Urinary bladder (tissue), 4 donors: Measurements from ENCODE around the gene INTS3. TPM values are rescaled to one million over a fixed set of nuclear protein-coding genes. Genes with fewer than 3 reads are reported as not detected.

Experiments
- DNase-seq: peaks from one replicate; pipeline ENCODE4 v3.0.0-alpha.2; 2015; ENCODE audit errors: extremely low spot score
- H3K27ac ChIP-seq: one replicate; pipeline ENCODE4 v1.5.1; 2013; ENCODE audit warnings: low read depth, mild to moderate bottlenecking, moderate library complexity
- H3K36me3 ChIP-seq: one replicate; pipeline ENCODE4 v1.6.1; 2013; ENCODE audit warnings: mild to moderate bottlenecking, moderate library complexity; ENCODE audit not compliant: insufficient read depth
- H3K4me1 ChIP-seq: one replicate; pipeline ENCODE4 v1.6.1; 2013; ENCODE audit warnings: mild to moderate bottlenecking, moderate library complexity; ENCODE audit not compliant: insufficient read depth
- H3K4me3 ChIP-seq: one replicate; pipeline ENCODE4 v1.5.1; 2013; ENCODE audit warnings: low read depth, low read length
- WGBS: extraction: QIAGEN DNeasy Blood & Tissue Kit; methylation state at CpG from one replicate; pipeline ENCODE4 v1.1.7; 2013; 5-methylcytosine and 5-hydroxymethylcytosine counted together
- polyA plus RNA-seq: library from polyadenylated mRNA; stranded (reverse); fragments of 200-250 nt; gene quantifications from one replicate; pipeline ENCODE4 v1.2.3, GENCODE V29; 2013
- total RNA-seq: library from RNA; depleted of rRNA; stranded (reverse); fragments of >200 nt; gene quantifications from one replicate; pipeline ENCODE4 v1.2.3, GENCODE V29; 2014
- donor health status: healthy with polysubstance abuse.
- donor health status: healthy.

Gene INTS3
- total and polyA plus RNA-seq, 2 donors = 35.9 to 44.0 TPM

GRCh38 chr1:153795330-153795837, 67.5 kb downstream of the INTS3 start:
- 78% methylated on average over 18 of the region's 18 CpGs for whole genome bisulfite sequencing
- no peak overlapping the region for H3K27ac ChIP-seq
- no peaks in the 10 kb centered on the region for H3K4me1 ChIP-seq
- H3K36me3 ChIP-seq = no peaks in the 10 kb centered on the region
- H3K4me3 ChIP-seq = no peak overlapping the region
- no peak for DNase-seq

DNA sequence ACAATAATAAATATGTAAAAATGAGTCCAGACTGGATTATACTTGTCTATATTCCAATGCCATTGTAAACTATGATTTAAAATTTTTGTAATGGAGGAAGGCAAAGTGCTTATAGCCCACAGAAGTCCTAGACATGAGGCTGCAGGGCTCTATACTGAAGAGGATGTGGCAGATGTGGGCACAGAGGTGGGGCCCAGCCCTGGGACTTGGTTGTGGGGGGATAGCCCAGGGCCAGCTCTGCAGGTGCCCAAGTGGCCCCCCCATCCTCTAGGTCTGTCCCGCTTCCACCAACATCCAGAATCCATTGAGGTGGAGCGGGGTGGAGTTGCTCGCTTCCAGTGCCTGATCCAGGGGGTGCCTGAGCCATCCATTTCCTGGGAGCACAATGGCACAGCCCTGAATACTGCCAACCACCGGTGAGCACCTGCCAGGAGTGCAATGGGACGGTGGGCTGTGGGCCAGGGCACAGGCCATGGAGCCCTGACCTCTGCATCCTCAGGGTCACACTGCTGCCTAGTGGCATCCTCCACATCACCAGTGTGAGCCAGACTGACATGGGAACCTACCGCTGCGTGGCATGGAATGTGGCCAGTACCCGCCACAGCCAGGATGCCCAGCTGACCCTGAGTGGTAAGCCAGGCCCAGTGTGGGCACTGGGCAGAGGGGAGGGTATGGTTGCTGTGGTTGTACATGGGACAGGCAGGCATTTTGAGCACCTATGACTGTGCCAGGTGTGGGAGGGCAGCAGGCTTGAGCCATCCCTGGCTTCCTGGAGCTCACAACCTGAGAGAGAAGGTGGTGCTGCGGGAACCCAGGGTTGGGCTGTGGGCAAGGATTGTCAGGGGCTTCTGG, 68.3 kb downstream of the INTS3 start:
- no peaks in the 10 kb centered on the region for H3K4me1 ChIP-seq
- H3K4me3 ChIP-seq = no peak overlapping the region
- 93% methylated on average over 9 of the region's 9 CpGs for WGBS
- H3K27ac ChIP-seq = no peak overlapping the region
- no peak for DNase-seq
- no peaks in the 10 kb centered on the region for H3K36me3 ChIP-seq

DNA sequence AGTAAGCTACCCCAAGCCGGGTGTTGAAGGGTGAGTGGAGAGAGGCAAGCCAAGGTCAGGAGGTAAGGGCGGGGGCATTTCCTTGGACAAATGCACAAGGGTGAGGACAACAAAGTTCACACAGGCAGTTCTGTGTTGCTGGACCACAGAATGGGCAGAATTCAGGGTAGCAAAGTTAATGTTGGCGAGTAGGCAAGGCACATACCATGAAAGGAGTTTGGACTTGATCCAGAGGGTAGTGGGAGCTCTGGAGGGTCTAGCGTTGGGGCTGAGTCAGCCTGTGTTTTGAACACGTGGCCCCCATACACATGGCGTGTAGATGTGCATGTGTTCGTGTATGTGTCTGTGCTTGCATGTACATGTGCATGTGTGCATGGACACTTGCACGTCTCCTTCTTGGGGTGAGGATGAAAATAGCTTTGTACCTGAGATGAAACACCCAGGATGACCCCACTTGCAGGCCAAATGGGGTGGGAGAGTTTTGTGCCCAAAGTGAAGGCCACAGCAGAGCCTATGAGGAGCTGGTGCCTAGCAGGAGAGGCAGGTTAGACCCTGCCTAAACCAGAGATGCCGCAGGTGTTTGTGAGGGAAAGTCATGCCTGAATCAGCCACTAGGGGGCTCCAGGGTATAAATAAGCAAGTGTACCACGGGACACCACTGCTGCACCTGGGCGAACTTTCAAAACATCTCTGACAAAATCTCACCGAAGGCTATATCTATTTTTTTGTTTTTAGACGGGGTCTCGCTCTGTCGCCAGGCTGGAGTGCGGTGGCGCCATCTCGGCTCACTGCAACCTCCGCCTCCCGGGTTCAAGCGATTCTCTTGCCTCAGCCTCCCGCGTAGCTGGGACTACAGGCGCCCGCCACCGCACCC, 69.2 kb downstream of the INTS3 start:
- DNase-seq = no peak
- Histone ChIP-seq H3K4me3 (no peak overlapping the region), H3K36me3 (no peaks in the 10 kb centered on the region), H3K4me1 (no peaks in the 10 kb centered on the region), H3K27ac (no peak overlapping the region)
- 66% methylated on average over 26 of the region's 26 CpGs for WGBS

GRCh38 chr1:153798468-153798780, 70.6 kb downstream of the INTS3 start:
- Histone ChIP-seq H3K27ac (no peak overlapping the region), H3K36me3 (no peaks in the 10 kb centered on the region), H3K4me3 (no peak overlapping the region), H3K4me1 (no peaks in the 10 kb centered on the region)
- 79% methylated on average over 3 of the region's 3 CpGs for WGBS
- no peak for DNase-seq

DNA sequence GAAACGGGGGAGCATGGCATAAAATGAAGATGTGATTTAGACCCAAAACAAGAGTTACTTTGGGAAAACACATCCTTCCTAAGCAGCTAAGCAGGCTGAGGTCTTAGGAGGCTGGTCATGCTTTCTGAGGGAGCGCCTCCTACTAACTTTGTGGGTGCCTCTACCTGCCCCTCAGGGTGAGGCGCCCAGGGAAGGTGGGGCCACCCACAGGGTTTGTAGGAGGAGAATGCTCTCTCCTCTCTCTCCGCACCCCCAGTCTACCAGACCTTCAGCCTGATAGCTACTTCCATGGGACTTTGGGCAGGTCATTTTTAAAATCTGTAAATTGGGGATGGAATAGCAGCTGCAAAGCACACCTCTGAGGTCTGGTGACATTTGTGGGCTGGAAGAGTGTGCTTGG, 71.2 kb downstream of the INTS3 start:
- Histone ChIP-seq H3K27ac (no peak overlapping the region), H3K36me3 (no peaks in the 10 kb centered on the region), H3K4me1 (no peaks in the 10 kb centered on the region), H3K4me3 (no peak overlapping the region)
- WGBS = 89% methylated on average over 4 of the region's 4 CpGs
- no peak for DNase-seq

DNA sequence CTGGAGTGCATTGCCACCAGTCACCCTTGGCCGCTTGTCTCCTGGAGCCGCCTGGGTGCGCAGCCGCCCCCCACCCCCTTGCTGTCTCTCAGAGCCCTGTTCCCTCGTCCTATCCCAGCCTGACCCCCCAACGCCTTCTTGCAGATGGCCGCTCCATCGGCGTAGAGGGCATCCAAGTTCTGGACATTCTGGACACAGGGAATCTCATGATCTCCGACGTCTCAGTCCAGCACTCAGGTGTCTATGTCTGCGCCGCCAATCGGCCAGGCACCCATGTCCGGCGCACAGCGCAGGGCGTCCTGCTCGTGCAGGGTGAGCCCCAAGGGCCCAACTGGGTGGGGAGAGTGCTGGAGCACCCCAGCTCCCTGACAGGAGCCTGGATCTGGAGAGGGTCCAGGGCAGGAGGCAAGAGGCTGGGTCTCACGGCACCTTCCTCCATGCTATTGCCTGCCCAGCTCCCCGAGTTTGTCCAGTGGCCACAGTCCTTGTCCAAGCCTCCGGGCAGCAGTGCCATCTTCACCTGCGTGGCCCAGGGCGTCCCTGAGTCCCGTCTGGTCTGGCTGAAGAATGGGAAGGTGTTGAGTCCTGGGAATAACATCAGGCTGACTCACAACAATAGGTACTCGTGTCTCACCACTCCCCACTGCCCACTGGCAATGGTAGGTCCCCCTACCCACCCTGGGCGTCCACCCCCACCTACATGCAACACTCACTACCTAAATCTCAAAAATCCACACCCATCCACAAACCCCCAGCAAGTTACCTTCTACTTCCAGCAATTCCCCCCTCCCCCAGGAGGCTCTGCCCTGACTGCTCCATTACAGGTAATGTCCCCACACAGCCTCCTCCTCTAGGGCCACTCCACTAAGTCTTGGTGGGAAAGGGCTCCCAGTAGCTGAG, 72.0 kb downstream of the INTS3 start:
- Histone ChIP-seq H3K27ac (no peak overlapping the region), H3K4me3 (no peak overlapping the region), H3K36me3 (no peaks in the 10 kb centered on the region), H3K4me1 (no peaks in the 10 kb centered on the region)
- no peak for DNase-seq
- 90% methylated on average over 27 of the region's 27 CpGs for WGBS

DNA sequence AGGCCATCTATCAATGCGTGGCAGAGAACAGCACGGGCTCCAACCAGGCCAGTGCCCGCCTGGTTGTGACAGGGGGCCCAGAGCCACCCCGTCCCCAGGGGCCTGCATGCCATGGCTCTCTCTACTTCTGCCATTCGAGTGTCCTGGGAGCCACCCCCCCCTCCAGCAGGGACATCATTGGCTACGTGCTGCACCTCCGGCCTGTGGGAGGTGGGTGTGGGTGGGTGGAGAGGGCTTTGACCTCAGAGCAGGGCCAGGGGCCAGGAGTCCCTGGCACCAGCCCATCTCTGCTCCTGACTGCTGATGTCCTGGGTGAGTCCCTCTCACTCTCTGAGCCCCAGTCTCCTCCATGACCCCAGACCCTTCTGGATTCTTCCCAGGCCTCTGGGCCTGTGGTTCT, 72.7 kb downstream of the INTS3 start:
- H3K27ac ChIP-seq = no peak overlapping the region
- H3K4me3 ChIP-seq = no peak overlapping the region
- no peaks in the 10 kb centered on the region for H3K36me3 ChIP-seq
- DNase-seq = no peak
- 77% methylated on average over 7 of the region's 7 CpGs for WGBS
- H3K4me1 ChIP-seq = no peaks in the 10 kb centered on the region

GRCh38 chr1:153801028-153801625, 73.3 kb downstream of the INTS3 start:
- no peak for DNase-seq
- Histone ChIP-seq H3K27ac (no peak overlapping the region), H3K4me3 (no peak overlapping the region), H3K4me1 (no peaks in the 10 kb centered on the region), H3K36me3 (no peaks in the 10 kb centered on the region)
- 92% methylated on average over 6 of the region's 6 CpGs for WGBS

DNA sequence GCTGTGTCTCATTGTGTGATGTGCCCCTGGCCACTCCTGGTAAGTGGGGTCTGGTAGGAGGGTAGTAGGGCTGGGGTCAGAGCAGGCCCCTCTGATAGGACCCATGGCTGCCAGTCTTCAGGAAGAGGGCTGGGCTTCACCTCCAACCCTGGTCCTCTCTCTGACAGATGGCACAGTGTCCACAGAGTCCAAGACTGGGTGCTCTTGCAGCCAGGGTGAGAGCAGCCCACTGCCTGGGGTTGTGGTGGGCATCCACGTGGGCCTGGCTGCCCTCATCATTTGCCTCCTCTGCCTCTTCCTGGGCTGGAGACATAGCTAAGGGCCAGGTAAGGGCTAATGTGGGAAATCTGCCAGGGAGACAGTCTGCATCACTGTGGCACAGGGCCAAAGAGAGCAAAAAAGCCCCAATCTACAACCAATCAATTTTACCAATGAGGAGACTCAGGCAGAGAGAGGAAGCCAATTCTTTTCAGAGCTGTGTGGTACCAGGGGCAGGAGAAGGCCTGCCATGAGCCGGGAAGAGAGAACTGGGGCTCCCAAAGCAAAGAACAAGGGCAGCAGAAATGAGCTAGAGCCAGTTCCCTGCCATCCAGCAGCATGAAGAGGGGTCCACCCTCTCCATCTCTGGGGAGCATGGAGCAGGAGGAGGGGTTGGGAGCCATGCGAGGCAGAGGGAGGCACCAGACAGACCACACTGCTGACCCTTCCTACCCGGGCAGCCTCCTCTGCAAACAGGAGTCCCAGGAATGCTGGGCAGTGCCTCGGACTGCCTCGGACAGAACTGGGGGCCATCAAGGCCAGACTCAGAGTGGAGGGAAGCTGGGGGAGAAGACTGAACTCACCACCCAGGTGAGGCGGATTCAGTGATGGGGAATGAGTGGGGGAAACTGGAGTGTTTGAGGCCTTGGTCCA, 74.2 kb downstream of the INTS3 start:
- DNase-seq = no peak
- H3K4me1 ChIP-seq = no peaks in the 10 kb centered on the region
- 88% methylated on average over 7 of the region's 7 CpGs for WGBS
- H3K27ac ChIP-seq = no peak overlapping the region
- no peaks in the 10 kb centered on the region for H3K36me3 ChIP-seq
- H3K4me3 ChIP-seq = no peak overlapping the region

DNA sequence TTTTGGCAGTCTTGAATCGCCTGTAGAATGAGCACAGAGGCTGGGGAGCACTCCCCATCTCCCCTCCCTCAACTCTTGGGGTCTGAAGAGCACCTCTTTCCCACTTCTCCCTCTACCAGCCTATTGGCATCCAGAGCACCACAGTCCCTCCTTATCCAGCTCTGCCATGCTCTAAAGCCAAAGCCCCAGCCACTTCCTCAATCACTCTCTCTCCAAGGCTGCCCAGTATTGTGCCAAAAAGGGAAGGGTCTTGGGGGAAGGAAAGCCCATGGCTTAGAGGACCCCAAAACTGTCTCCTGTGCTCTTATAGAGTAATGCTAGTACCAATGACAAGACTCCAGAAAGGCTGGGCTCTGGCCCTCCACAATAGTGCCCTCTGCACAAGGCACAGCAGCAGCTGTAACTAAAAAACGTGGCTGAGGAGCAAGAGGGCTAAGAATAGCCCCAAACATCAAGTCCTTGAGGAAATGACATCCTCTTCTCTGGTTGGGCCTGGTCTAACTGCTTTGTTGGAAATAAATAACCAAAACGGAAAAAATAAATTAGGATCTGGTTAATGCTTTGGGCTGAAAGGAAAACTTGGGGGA, 75.7 kb downstream of the INTS3 start:
- H3K4me1 ChIP-seq = no peaks in the 10 kb centered on the region
- no peak overlapping the region for H3K4me3 ChIP-seq
- no peak overlapping the region for H3K27ac ChIP-seq
- DNase-seq = no peak
- 70% methylated on average over 3 of the region's 3 CpGs for WGBS
- H3K36me3 ChIP-seq = no peaks in the 10 kb centered on the region

DNA sequence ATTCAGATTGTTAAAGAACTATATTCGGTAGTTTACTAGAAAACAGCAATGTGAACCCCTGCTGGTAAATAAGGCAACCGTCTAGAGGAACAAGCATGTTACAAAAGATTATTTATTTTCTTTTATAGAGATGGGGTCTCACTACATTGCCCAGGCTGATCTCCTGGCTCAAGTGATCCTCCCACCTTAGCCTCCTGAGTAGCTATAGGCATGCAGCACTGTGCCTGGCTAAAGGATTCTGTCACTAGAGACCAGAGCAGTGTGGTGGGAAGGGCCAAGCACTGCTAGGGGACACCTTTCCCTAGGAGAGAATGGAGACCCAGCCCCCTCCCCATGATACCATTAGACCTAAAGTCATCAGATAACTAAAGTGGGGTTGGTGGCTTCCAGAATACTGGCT, 76.3 kb downstream of the INTS3 start:
- Histone ChIP-seq H3K4me3 (no peak overlapping the region), H3K36me3 (no peaks in the 10 kb centered on the region), H3K4me1 (no peaks in the 10 kb centered on the region), H3K27ac (no peak overlapping the region)
- 81% methylated on average over 2 of the region's 2 CpGs for WGBS
- DNase-seq = no peak
